Stomach (tissue), 9 donors: ENCODE measurements around the gene DIAPH3. TPM values are rescaled to one million over a fixed set of nuclear protein-coding genes. Genes with fewer than 3 reads are reported as not detected.
A peak's percentile ranks its signal among the peaks of the same experiment; 100 is the strongest.

ENCODE experiments used
- DNase-seq, 2 donors: peaks; one replicate each; pipeline versions ENCODE4 v3.0.0 to v3.0.0-alpha.2; 2013 to 2019
- H3K27ac ChIP-seq, 5 donors: fragments of 200-600 bp in 4 of 5; sonication (generic) in 4 of 5; one replicate each; pipeline ENCODE4 v1.5.1; 2013 to 2019; ENCODE audit warnings: mild to moderate bottlenecking in 1 of 5, moderate library complexity in 1 of 5
- H3K27me3 ChIP-seq, 3 donors: fragments of 200-600 bp; sonication (generic); one replicate each; pipeline ENCODE4 v1.5.1; 2017 to 2019; ENCODE audit warnings: mixed run types in 1 of 3
- H3K36me3 ChIP-seq, 4 donors: fragments of 200-600 bp; sonication (generic); 1 replicate in 3 of 4; 2 replicates in 1 of 4; pipeline ENCODE4 v1.5.1; 2016 to 2019
- H3K4me1 ChIP-seq, 4 donors: fragments of 200-600 bp; sonication (generic); one replicate each; pipeline ENCODE4 v1.5.1; 2016 to 2019
- H3K4me3 ChIP-seq, 4 donors: fragments of 200-600 bp; sonication (generic) in 3 of 4; one replicate each; pipeline ENCODE4 v1.5.1; 2016 to 2019; ENCODE audit warnings: mild to moderate bottlenecking in 1 of 4
- H3K9me3 ChIP-seq, 4 donors: fragments of 200-600 bp; sonication (generic); one replicate each; pipeline ENCODE4 v1.5.1; 2016 to 2019
- EP300 ChIP-seq: sonication (generic); formaldehyde crosslinking; IDR thresholded peaks from one replicate; pipeline ENCODE4 v1.6.1; 2017; ENCODE audit warnings: antibody characterized with exemption
- POLR2A ChIP-seq, 4 donors: fragments of 450-650 bp; IDR thresholded peaks; one replicate each; pipeline ENCODE4 v1.6.1; 2016; ENCODE audit warnings: antibody characterized with exemption in 4 of 4, control low read depth in 2 of 4, mild to moderate bottlenecking in 1 of 4, moderate library complexity in 1 of 4
- POLR2AphosphoS5 ChIP-seq, 3 donors: sonication (generic); formaldehyde crosslinking; IDR thresholded peaks; one replicate each; pipeline ENCODE4 v1.6.1; 2016; ENCODE audit warnings: antibody characterized with exemption in 3 of 3
- whole genome bisulfite sequencing, 5 donors: extraction: QIAGEN DNeasy Blood & Tissue Kit in 3 of 5; methylation state at CpG; one replicate each; pipeline versions ENCODE4 v1.1.5 to v1.1.7; 2013 to 2018; 5-methylcytosine and 5-hydroxymethylcytosine counted together
- intact Hi-C: fragments of 100-400 bp; cut with DNase I; formaldehyde crosslinking; loops from one replicate; pipeline ENCODE4 v1.15.1; 2023; ENCODE audit warnings: low total_unique reads
- polyA plus RNA-seq, 3 donors: library from polyadenylated mRNA; stranded (reverse); fragments of 200-250 nt; gene quantifications; one replicate each; pipeline ENCODE4 v1.2.3, GENCODE V29; 2013
- total RNA-seq, 5 donors: library from RNA; depleted of rRNA; stranded (reverse); fragments of >200 nt; gene quantifications; one replicate each; pipeline versions ENCODE4 v1.1.0 to v1.2.3, GENCODE V29; 2014 to 2016
- TF ChIP-seq, protein P1 (sequence below), 7 experiments: fragments of 450-650 bp in 4 of 7; fragments of 200-600 bp in 3 of 7; sonication (generic) in 3 of 7; IDR thresholded peaks; one replicate each; pipeline ENCODE4 v1.5.1; 2016 to 2019; ENCODE audit warnings: antibody characterized with exemption in 7 of 7, control low read depth in 2 of 7, mild to moderate bottlenecking in 1 of 7
- donor health status: healthy with polysubstance abuse.
- donor health status: Bipolar disorder and iron deficiency.
- donor health status: healthy.

Gene DIAPH3
- total and polyA plus RNA-seq, 8 donors: 2.5 to 12.1 (median 4.6) TPM

DNA sequence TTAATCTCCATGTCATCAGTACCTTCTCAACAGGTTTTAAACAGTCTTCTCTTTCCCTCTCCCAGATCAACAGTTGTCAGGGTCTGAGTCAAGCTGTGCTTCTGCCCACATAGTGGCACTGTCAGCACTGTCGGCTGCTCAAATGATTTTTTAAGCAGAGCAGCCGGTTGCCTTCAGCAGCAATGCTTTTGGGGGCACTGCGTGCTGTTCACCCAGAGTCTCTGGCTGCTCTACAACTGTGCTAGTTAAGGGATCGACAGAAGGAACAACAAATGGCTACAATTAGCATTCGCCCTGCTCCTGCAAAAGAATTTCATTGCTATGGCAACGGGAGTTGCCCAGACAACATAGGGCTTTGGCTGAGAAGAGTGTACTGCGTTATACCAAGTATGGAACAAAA is 412.9 kb downstream of the DIAPH3 start:
- Histone ChIP-seq H3K4me3 (no peak overlapping the region), H3K9me3 (no peaks in the 10 kb centered on the region), H3K4me1 (peaks cover 0 to 7% (median 0%) of the 10 kb centered on the region in 4 donors), H3K27ac (no peak overlapping the region), H3K27me3 (no peaks in the 10 kb centered on the region), H3K36me3 (no peaks in the 10 kb centered on the region)
- no peak for TF ChIP-seq POLR2A (IDR thresholded peaks at IDR 0.05)
- WGBS, 5 donors: 58 to 71% (median 63%) methylated on average over 7 of the region's 7 CpGs
- peak in 1 of 2 donors; percentile 78 for DNase-seq
- intact Hi-C loops: no loop called here

DNA sequence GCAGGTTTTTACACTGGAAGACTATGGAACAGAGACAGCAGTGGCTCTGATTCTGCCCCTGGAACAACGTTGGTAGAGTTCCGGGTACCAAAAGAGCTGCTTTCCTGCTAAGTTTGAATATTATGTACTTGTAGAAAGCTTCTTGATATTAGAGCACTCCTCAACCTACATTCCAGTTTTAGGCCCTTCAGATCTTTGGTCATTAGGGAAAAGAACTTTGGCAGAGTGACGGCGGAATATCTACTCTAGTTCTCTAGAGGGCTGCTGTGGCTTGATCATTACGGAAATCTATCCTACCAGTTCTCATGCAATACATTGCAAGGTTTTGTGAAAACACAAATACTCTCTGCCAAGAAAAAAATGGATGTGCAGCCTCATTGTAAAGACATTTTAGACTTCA is 415.7 kb downstream of the DIAPH3 start:
- Histone ChIP-seq H3K27ac (no peak overlapping the region), H3K4me3 (no peak overlapping the region), H3K36me3 (no peaks in the 10 kb centered on the region), H3K4me1 (peaks cover 0 to 18% (median 6%) of the 10 kb centered on the region in 4 donors), H3K9me3 (no peaks in the 10 kb centered on the region), H3K27me3 (no peaks in the 10 kb centered on the region)
- intact Hi-C loops: no loop called here
- TF ChIP-seq POLR2A (IDR thresholded peaks at IDR 0.05) (no peak), EP300 (no peak), POLR2AphosphoS5 (IDR thresholded peaks at IDR 0.05) (no peak)
- TF ChIP-seq, protein P1, sequence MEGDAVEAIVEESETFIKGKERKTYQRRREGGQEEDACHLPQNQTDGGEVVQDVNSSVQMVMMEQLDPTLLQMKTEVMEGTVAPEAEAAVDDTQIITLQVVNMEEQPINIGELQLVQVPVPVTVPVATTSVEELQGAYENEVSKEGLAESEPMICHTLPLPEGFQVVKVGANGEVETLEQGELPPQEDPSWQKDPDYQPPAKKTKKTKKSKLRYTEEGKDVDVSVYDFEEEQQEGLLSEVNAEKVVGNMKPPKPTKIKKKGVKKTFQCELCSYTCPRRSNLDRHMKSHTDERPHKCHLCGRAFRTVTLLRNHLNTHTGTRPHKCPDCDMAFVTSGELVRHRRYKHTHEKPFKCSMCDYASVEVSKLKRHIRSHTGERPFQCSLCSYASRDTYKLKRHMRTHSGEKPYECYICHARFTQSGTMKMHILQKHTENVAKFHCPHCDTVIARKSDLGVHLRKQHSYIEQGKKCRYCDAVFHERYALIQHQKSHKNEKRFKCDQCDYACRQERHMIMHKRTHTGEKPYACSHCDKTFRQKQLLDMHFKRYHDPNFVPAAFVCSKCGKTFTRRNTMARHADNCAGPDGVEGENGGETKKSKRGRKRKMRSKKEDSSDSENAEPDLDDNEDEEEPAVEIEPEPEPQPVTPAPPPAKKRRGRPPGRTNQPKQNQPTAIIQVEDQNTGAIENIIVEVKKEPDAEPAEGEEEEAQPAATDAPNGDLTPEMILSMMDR (IDR thresholded peaks at IDR 0.05): no peak
- no peak for DNase-seq
- WGBS, 5 donors: 86 to 98% (median 95%) methylated on average over 5 of the region's 5 CpGs

DNA sequence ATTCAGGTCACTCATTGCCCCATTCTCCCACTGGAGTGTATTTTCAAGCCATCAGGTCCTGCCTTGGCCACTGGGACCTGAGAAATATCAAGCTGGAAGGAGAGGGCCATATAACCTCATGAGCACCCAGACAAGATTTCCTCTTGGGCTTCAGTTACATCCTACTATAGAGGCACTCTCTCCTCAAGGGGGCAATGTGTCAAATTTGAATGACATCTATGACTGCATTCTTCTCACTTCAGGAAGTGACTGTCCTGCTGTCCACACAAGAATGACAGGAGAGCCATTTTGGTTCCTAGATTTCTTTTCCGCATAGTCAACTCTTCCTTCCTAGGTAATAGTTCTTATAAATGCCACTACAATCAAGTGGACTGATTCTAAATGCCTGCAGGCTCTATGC is 416.2 kb downstream of the DIAPH3 start:
- Histone ChIP-seq H3K4me1 (peaks cover 0 to 18% (median 6%) of the 10 kb centered on the region in 4 donors), H3K4me3 (no peak overlapping the region), H3K27ac (no peak overlapping the region), H3K27me3 (no peaks in the 10 kb centered on the region), H3K9me3 (no peaks in the 10 kb centered on the region), H3K36me3 (no peaks in the 10 kb centered on the region)
- WGBS, 5 donors: 94 to 100% (median 98%) methylated on average over 1 of the region's 1 CpG
- intact Hi-C loops: no loop called here
- no peak for TF ChIP-seq EP300
- no peak for TF ChIP-seq POLR2AphosphoS5 (IDR thresholded peaks at IDR 0.05)
- TF ChIP-seq, protein P1 (IDR thresholded peaks at IDR 0.05): no peak
- TF ChIP-seq POLR2A (IDR thresholded peaks at IDR 0.05): no peak
- DNase-seq: no peak

DNA sequence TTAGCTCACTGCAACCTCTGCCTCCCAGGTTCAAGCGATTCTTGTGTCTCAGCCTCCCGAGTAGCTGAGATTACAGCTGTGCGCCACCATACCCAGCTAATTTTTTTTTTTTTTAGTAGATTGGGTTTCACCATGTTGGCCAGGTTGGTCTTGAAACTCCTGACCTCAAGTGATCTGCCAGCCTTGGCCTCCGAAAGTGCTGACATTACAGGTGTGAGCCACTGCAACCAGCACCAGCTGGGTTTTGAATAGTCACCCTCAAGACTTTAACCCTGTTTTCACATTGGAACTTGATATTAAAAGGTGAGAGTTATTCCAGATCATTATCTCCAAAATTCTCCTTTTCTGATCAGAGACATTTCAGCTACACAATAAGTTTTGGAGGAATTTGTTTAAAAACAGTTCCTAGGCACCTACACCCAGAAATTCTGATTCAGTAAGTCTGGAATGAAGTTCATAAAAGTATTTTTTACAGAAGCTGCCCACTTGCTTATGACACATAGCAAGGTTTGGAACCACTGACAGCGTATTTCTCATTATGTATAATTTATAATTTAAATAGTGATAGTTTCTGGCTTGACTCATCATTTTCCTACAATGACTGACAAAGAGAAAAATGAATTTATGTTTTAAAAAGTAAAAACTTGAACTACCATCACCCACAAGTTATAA is 417.3 kb downstream of the DIAPH3 start:
- intact Hi-C loops: no loop called here
- DNase-seq: no peak
- Histone ChIP-seq H3K4me3 (no peak overlapping the region), H3K27ac (no peak overlapping the region), H3K27me3 (no peaks in the 10 kb centered on the region), H3K9me3 (no peaks in the 10 kb centered on the region), H3K36me3 (no peaks in the 10 kb centered on the region), H3K4me1 (peaks cover 0 to 18% (median 6%) of the 10 kb centered on the region in 4 donors)
- 77 to 96% (median 88%) methylated on average over 5 of the region's 5 CpGs for WGBS, 5 donors
- TF ChIP-seq, protein P1 (IDR thresholded peaks at IDR 0.05): no peak
- TF ChIP-seq POLR2AphosphoS5 (IDR thresholded peaks at IDR 0.05) (no peak), POLR2A (IDR thresholded peaks at IDR 0.05) (no peak), EP300 (no peak)

DNA sequence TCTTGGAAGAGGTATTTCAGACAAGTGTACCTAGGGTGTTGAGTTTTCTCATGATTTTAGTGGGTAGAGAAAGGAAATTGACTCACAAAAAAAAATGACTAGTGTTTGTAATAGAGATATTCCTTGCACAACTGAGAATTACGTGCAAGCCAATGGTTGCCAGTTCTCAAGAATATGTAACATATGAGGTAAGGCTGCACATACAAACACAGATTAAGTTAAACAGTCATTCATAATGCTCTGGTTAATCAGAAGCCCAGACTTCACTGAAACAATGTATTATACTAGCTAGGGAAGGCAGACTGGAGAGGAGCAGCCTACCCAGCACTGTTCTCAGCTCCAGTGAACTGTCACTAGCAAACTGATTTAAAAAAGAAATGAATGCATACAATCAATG is 418.3 kb downstream of the DIAPH3 start:
- H3K27me3 ChIP-seq: no peaks in the 10 kb centered on the region
- peaks cover 0 to 11% (median 6%) of the 10 kb centered on the region in 4 donors for H3K4me1 ChIP-seq
- no peaks in the 10 kb centered on the region for H3K36me3 ChIP-seq
- intact Hi-C loops: no loop called here
- no peaks in the 10 kb centered on the region for H3K9me3 ChIP-seq
- peak overlapping the region in 1 of 5 donors; percentile 40 for H3K27ac ChIP-seq
- DNase-seq: peak in 1 of 2 donors; percentile 62
- H3K4me3 ChIP-seq: no peak overlapping the region
- TF ChIP-seq EP300 (no peak), POLR2A (IDR thresholded peaks at IDR 0.05) (no peak), POLR2AphosphoS5 (IDR thresholded peaks at IDR 0.05) (no peak)
- TF ChIP-seq, protein P1 (IDR thresholded peaks at IDR 0.05): no peak
- WGBS, 5 donors: 12 to 42% (median 23%) methylated on average over 1 of the region's 1 CpG
